H9 (cell line): Measurements from ENCODE around the gene KCNAB1. TPM values are rescaled to one million over a fixed set of nuclear protein-coding genes. Genes with fewer than 3 reads are reported as not detected.

Experiments used
- DNase-seq: peaks from one replicate; pipeline ENCODE4 v3.0.0-alpha.2; 2017
- H2AFZ ChIP-seq: one replicate; pipeline ENCODE4 v1.6.1; 2013; ENCODE audit warnings: mild to moderate bottlenecking, low read length, control low read depth, moderate library complexity
- H2AK5ac ChIP-seq: 2 replicates; pipeline ENCODE4 v1.6.1; 2013; ENCODE audit warnings: low read length, control low read depth, mixed read lengths; ENCODE audit not compliant: insufficient read length
- H2BK120ac ChIP-seq: one replicate; pipeline ENCODE4 v1.6.1; 2013; ENCODE audit warnings: low read depth, mild to moderate bottlenecking, low read length, control low read depth, inconsistent platforms; ENCODE audit not compliant: poor library complexity, severe bottlenecking
- H2BK12ac ChIP-seq: 2 replicates; pipeline ENCODE4 v1.6.1; 2013; ENCODE audit warnings: low read length, control low read depth, mixed read lengths, low read depth; ENCODE audit not compliant: insufficient read length
- H2BK15ac ChIP-seq: 2 replicates; pipeline ENCODE4 v1.6.1; 2013; ENCODE audit warnings: low read depth, low read length, control low read depth
- H2BK20ac ChIP-seq: one replicate; pipeline ENCODE4 v1.6.1; 2013; ENCODE audit warnings: low read depth, mild to moderate bottlenecking, low read length, control low read depth, inconsistent platforms; ENCODE audit not compliant: poor library complexity, severe bottlenecking
- H2BK5ac ChIP-seq: 2 replicates; pipeline ENCODE4 v1.6.1; 2013; ENCODE audit warnings: low read length, control low read depth, mixed read lengths; ENCODE audit not compliant: insufficient read length
- H3K14ac ChIP-seq: 2 replicates; pipeline ENCODE4 v1.6.1; 2013; ENCODE audit warnings: low read length, control low read depth; ENCODE audit not compliant: insufficient read depth
- H3K18ac ChIP-seq: 2 replicates; pipeline ENCODE4 v1.6.1; 2013; ENCODE audit warnings: low read depth, mild to moderate bottlenecking, mixed read lengths, low read length, control low read depth; ENCODE audit not compliant: insufficient read length
- H3K23ac ChIP-seq: 2 replicates; pipeline ENCODE4 v1.6.1; 2013; ENCODE audit warnings: low read length, control low read depth, mixed read lengths, low read depth; ENCODE audit not compliant: insufficient read length
- H3K23me2 ChIP-seq: 2 replicates; pipeline ENCODE4 v1.6.1; 2013; ENCODE audit warnings: low read depth, mild to moderate bottlenecking, mixed read lengths, low read length, control low read depth; ENCODE audit not compliant: insufficient read length, poor library complexity, severe bottlenecking
- H3K27ac ChIP-seq: 2 replicates; pipeline ENCODE4 v1.5.1; 2013; ENCODE audit warnings: low read length, control low read depth, mixed read lengths, low read depth; ENCODE audit not compliant: insufficient read length
- H3K27me3 ChIP-seq: 2 replicates; pipeline ENCODE4 v1.6.1; 2013; ENCODE audit warnings: low read length, control low read depth, inconsistent platforms; ENCODE audit not compliant: insufficient read depth
- H3K4ac ChIP-seq: 2 replicates; pipeline ENCODE4 v1.6.1; 2013; ENCODE audit warnings: low read depth, mild to moderate bottlenecking, control low read depth, inconsistent platforms, low read length, moderate library complexity
- H3K4me1 ChIP-seq: 2 replicates; pipeline ENCODE4 v1.6.1; 2013; ENCODE audit warnings: low read length, control low read depth, inconsistent platforms; ENCODE audit not compliant: insufficient read depth
- H3K4me2 ChIP-seq: 2 replicates; pipeline ENCODE4 v1.6.1; 2013; ENCODE audit warnings: low read length, control low read depth, mixed read lengths; ENCODE audit not compliant: insufficient read length, insufficient read depth
- H3K56ac ChIP-seq: 2 replicates; pipeline ENCODE4 v1.6.1; 2013; ENCODE audit warnings: low read depth, mild to moderate bottlenecking, mixed read lengths, low read length, control low read depth; ENCODE audit not compliant: insufficient read length
- H3K79me1 ChIP-seq: 2 replicates; pipeline ENCODE4 v1.6.1; 2013; ENCODE audit warnings: low read depth, mild to moderate bottlenecking, moderate library complexity, low read length, control low read depth, inconsistent platforms; ENCODE audit not compliant: insufficient read depth, poor library complexity, severe bottlenecking
- H3K79me2 ChIP-seq: 2 replicates; pipeline ENCODE4 v1.6.1; 2013; ENCODE audit warnings: low read length, control low read depth, inconsistent platforms; ENCODE audit not compliant: insufficient read depth
- H3K9ac ChIP-seq: 2 replicates; pipeline ENCODE4 v1.6.1; 2013; ENCODE audit warnings: low read length, control low read depth, mixed read lengths; ENCODE audit not compliant: insufficient read length; ENCODE audit errors: extremely low read depth
- H3K9me3 ChIP-seq: one replicate; pipeline ENCODE4 v1.6.1; 2013; ENCODE audit warnings: low read depth, low read length, inconsistent platforms; ENCODE audit not compliant: control insufficient read depth
- H3T11ph ChIP-seq: one replicate; pipeline ENCODE4 v1.6.1; 2013; ENCODE audit warnings: mild to moderate bottlenecking, low read length, control low read depth, inconsistent platforms
- H4K20me1 ChIP-seq: one replicate; pipeline ENCODE4 v1.6.1; 2013; ENCODE audit not compliant: control insufficient read depth, insufficient read length, insufficient read depth
- H4K5ac ChIP-seq: 2 replicates; pipeline ENCODE4 v1.6.1; 2013; ENCODE audit warnings: low read depth, mild to moderate bottlenecking, mixed read lengths, low read length, control low read depth; ENCODE audit not compliant: insufficient read length
- H4K8ac ChIP-seq: replicated peaks from 2 replicates; pipeline ENCODE4 v1.6.1; 2013; ENCODE audit warnings: low read length, control low read depth, mixed read lengths, low read depth; ENCODE audit not compliant: insufficient read length
- H4K91ac ChIP-seq: 2 replicates; pipeline ENCODE4 v1.6.1; 2013; ENCODE audit warnings: low read depth, mild to moderate bottlenecking, moderate library complexity, mixed read lengths, low read length, control low read depth; ENCODE audit not compliant: insufficient read length
- H3K27ac Mint-ChIP-seq, 3 experiments: 2 replicates in 2 of 3; 3 replicates in 1 of 3; pipeline ENCODE4 v1.8.0; 2020 to 2021; ENCODE audit warnings: mixed read lengths in 3 of 3, mild to moderate bottlenecking in 1 of 3, moderate library complexity in 1 of 3
- H3K27me3 Mint-ChIP-seq: 2 replicates; pipeline ENCODE4 v1.8.0; 2021; ENCODE audit warnings: low read depth, mild to moderate bottlenecking, moderate library complexity, mixed read lengths
- H3K36me3 Mint-ChIP-seq, 3 experiments: 2 replicates in 2 of 3; 3 replicates in 1 of 3; pipeline ENCODE4 v1.8.0; 2020 to 2021; ENCODE audit warnings: low read depth in 3 of 3, mixed read lengths in 3 of 3; ENCODE audit not compliant: insufficient read depth in 1 of 3
- H3K4me1 Mint-ChIP-seq, 2 experiments: 2 replicates each; pipeline ENCODE4 v1.8.0; 2020; ENCODE audit warnings: mixed read lengths in 2 of 2
- H3K4me3 Mint-ChIP-seq, 2 experiments: 2 replicates in 1 of 2; 3 replicates in 1 of 2; pipeline ENCODE4 v1.8.0; 2020 to 2021; ENCODE audit warnings: mild to moderate bottlenecking in 2 of 2, mixed read lengths in 2 of 2, moderate library complexity in 1 of 2
- H3K9me3 Mint-ChIP-seq, 2 experiments: 2 replicates in 1 of 2; 3 replicates in 1 of 2; pipeline ENCODE4 v1.8.0; 2020; ENCODE audit warnings: mild to moderate bottlenecking in 2 of 2, mixed read lengths in 2 of 2, moderate library complexity in 1 of 2
- CTCF ChIP-seq: fragments of 200-600 bp; sonication (generic); conservative IDR thresholded peaks from 3 replicates; pipeline ENCODE4 v1.8.0; 2021; ENCODE audit warnings: antibody characterized with exemption, mild to moderate bottlenecking
- WGBS: extraction: QIAGEN DNeasy Blood & Tissue Kit; methylation state at CpG from one replicate; pipeline ENCODE4 v1.1.7; 2013; ENCODE audit warnings: missing lambda C conversion rate, low lambda C conversion rate, mixed read lengths; ENCODE audit not compliant: insufficient read length; ENCODE audit errors: extremely low coverage; 5-methylcytosine and 5-hydroxymethylcytosine counted together
- total RNA-seq: library from RNA; stranded (reverse); gene quantifications from 2 replicates; pipeline ENCODE4 v1.2.1, GENCODE V29; 2021

The KCNAB1 gene
- total RNA-seq, 1 experiment from 2014 or later = 3.7 TPM

GRCh38 chr3:156579427-156579851, 459.1 kb downstream of the KCNAB1 start:
- no peak overlapping the region for H4K91ac ChIP-seq
- no peak overlapping the region for H3K27ac ChIP-seq
- H3K79me2 ChIP-seq = no peaks in the 10 kb centered on the region
- Mint-ChIP-seq H3K36me3 (no peaks in the 10 kb centered on the region), H3K4me1 (peaks cover 5 to 6% of the 10 kb centered on the region in 2 experiments), H3K27ac (no peak overlapping the region; a peak in 1 of 7 replicates), H3K27me3 (no peaks in the 10 kb centered on the region), H3K9me3 (no peaks in the 10 kb centered on the region), H3K4me3 (no peak overlapping the region)
- no peak overlapping the region for H2AFZ ChIP-seq
- H2BK120ac ChIP-seq = no peak overlapping the region
- WGBS = no CpG with 5 or more reads among the region's 2 CpGs
- DNase-seq = no peak
- H3K9me3 ChIP-seq = no peaks in the 10 kb centered on the region
- H4K5ac ChIP-seq = no peak overlapping the region
- TF ChIP-seq CTCF = no peak
- H3K9ac ChIP-seq = no peak overlapping the region
- no peaks in the 10 kb centered on the region for H3K23me2 ChIP-seq
- no peak overlapping the region for H4K8ac ChIP-seq
- H2BK5ac ChIP-seq = no peak overlapping the region
- no peak overlapping the region for H3K18ac ChIP-seq
- no peak overlapping the region for H2AK5ac ChIP-seq
- H4K20me1 ChIP-seq = no peaks in the 10 kb centered on the region
- H3K4ac ChIP-seq = no peak overlapping the region
- H3K56ac ChIP-seq = no peak overlapping the region
- H3K27me3 ChIP-seq = no peaks in the 10 kb centered on the region
- no peak overlapping the region for H2BK15ac ChIP-seq
- no peak overlapping the region for H3K23ac ChIP-seq
- H2BK12ac ChIP-seq = no peak overlapping the region
- H3K79me1 ChIP-seq = no peaks in the 10 kb centered on the region
- no peak overlapping the region for H2BK20ac ChIP-seq
- H3T11ph ChIP-seq = no peak overlapping the region
- H3K14ac ChIP-seq = no peak overlapping the region
- no peaks in the 10 kb centered on the region; the same call in 1 of the 2 replicates for H3K4me1 ChIP-seq
- H3K4me2 ChIP-seq = no peak overlapping the region
